GM21737 (cell line): ENCODE results near the gene F2.

Source experiments
- ATAC-seq: cut with Tn5 transposase; IDR thresholded peaks from one replicate; pipeline ENCODE4 v1.9.1; 2021; ENCODE audit warnings: mild to moderate bottlenecking, moderate library complexity; ENCODE audit not compliant: unreplicated experiment

The F2 gene

DNA sequence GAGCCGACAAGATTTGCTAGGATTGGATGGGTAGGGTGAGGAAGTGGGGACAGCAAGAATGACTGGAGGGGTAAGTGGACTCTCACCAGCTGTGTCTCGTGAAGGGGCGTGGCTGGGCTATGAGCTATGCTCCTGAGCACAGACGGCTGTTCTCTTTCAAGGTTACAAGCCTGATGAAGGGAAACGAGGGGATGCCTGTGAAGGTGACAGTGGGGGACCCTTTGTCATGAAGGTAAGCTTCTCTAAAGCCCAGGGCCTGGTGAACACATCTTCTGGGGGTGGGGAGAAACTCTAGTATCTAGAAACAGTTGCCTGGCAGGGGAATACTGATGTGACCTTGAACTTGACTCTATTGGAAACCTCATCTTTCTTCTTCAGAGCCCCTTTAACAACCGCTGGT, 19.9 kb downstream of the F2 start:
- ATAC-seq = no peak

DNA sequence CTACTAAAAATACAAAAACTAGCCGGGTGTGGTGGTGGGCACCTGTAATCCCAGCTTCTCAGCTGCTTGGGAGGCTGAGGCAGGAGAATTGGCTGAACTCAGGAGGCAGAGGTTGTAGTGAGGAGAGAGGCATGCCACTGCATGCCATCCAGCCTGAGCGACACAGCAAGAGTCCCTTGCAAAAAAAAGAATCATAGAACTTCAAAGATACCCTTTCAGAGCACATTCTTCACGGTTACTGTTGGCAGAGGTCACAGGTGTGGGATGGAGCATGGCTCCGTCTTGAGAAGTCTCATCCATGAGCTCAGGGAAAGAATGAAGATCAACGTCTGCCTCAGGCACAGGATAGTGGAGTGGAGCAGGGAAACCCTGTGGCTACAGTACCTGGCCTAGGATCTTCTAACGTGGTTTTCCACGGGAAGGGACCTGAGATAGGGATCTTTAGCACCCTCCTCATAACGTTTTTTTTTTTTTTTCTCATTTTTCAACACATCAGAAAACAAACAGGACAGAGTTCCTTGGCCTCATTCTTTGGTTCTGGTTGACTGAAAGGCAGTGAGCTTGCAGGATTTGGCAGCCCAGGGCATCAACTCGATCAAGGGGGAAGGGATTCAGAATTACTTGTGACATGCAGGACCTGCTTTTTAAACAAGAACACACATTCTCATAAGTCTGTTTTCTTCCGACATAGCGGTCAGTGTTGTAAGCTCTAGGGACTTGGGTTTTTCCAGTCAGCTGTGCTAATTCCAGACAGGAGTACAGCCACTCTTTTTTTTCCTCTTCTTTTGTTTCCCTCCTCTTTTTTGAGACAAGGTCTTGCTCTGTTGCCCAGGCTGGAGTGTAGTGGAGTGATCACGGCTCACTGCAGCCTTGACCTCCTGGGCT, 22.8 kb downstream of the F2 start:
- no peak for ATAC-seq

DNA sequence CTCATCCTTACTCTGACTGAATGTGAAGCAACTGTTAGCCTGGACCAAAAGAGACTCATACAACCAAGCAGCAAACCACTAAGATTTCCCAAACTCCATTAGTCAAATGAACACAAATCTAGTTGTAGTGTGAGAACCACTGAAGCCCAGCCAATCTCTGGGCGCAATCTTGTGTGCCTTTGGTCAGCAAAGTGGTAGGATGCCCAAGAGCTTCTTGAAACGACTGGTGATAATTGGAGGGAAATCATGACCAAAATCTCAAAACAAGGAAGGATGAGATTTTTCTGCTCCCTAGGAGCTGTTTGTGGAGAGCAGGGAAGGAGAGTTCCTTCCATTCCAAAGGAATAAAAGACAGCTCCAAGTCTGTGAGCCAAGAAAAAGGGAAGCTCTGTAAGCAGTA, 24.0 kb downstream of the F2 start:
- ATAC-seq = no peak

DNA sequence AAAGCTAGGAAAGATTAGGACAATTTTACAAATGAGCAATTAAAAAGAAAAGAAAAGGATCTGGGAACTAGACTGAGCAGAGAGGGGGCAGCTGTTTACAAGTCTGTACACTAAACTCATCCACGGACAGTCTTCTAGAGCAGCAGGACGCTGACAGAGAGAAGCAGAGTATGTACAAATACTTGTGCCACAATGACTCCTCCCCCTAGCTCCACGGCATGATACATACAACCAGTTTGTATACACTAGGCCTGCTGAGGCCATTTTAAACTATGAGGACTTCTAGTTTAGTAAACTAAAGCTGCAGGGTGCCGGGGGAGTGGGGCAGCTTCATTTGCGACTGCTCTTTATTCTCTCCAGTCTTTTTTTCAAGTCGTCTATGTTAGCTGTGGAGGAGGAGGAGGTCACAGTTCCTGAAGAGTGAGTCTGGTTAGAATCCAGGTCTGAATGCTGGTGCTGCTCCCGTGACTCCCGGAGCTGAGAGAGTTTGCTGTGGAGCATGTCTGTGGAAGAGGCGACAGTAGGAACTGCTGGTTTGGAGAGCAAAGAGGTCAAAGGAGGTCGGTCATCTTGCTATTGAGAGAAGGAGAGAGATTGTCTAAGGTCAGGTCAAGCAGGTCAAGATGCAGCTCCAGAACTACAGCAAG, 24.8 kb downstream of the F2 start:
- ATAC-seq = no peak

DNA sequence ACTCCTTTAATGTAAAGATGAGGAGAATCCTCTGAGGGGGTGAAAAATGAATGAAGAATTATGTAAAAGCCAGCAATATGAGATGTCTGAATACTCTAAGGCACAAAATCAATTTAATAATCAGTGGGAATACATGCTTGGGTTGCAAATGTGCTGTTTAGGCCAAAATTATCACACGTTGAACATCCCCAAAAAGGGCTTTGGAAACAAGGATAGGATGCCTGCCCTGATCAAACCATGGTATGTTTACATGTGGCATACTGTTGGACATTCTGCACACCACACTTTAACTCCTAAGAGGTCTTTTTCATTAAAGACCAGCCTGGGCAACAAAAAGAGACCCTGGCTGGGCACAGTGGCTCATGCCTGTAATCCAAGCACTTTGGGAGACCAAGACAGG, 26.3 kb downstream of the F2 start:
- ATAC-seq = no peak

DNA sequence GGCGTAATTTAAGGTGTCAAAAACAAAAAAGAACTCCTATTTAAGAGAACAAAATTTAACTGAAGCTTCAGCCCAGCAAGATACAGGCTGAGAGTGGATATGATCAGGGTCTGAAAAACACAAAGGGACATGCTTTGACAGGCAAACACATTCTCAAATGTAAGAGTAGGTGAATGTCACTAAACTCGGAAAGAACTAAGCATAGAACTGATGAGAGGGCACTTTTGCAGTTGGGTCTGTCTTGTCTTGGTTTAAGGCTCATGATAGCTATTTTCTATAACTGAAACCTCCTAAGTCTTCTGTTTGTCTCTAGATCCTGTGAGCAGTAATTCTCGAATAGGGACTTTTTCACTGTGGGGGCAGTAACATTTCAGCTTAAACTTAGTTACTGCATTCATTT, 27.0 kb downstream of the F2 start:
- no peak for ATAC-seq

DNA sequence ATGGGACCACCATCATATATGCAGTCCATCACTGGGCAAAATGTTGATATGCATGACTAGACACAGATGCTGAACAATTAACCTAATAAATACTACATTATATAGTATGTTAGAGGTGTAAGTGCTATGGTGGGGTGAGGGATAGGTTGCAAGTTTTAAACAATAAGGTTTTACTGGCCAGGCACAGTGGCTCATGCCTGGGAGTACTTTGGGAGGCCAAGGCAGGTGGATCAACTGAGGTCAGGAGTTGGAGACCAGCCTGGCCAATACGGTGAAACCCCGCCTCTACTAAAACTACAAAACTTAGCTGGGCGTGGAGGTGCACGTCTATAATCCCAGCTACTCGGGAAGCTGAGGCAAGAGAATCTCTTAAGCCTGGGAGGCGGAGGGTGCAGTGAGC, 28.1 kb downstream of the F2 start:
- ATAC-seq = no peak

DNA sequence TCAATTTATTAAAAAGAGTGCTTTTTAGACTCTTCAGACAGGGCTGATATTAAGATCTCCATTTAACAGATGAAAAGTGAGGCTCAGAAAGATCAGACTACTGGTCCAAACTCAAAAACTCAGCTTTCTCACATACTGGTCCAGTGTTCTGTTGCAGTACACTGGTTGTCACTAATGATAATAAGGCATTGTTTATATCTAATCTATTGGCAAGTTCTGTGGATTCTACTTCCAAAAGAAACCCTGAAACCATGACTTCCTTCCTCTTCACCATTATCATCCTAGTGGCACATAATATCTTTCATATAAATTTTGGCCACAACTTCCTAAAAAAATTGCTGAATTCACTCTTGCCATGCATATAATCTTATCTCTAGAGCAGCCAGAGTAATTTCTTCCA, 36.9 kb downstream of the F2 start:
- no peak for ATAC-seq

DNA sequence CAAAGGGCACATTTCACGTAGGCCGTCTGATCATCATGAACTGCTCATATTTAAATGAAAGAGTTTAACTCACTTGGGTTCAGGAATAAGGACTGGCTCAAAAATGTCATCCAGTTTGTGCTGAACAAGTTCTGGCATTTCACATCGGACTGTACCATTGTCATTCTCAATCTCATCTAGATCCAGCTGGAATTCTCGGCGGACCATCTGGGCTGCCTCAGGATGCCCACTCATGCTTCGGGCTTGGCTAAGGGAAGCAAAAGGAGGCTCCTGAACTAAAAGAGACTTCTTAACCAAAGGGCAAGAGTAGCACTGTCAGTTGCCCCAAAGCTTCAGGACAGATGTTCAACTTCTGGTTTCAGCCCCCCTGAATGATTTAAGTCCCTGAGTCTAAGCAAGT, 40.2 kb downstream of the F2 start:
- ATAC-seq = no peak

DNA sequence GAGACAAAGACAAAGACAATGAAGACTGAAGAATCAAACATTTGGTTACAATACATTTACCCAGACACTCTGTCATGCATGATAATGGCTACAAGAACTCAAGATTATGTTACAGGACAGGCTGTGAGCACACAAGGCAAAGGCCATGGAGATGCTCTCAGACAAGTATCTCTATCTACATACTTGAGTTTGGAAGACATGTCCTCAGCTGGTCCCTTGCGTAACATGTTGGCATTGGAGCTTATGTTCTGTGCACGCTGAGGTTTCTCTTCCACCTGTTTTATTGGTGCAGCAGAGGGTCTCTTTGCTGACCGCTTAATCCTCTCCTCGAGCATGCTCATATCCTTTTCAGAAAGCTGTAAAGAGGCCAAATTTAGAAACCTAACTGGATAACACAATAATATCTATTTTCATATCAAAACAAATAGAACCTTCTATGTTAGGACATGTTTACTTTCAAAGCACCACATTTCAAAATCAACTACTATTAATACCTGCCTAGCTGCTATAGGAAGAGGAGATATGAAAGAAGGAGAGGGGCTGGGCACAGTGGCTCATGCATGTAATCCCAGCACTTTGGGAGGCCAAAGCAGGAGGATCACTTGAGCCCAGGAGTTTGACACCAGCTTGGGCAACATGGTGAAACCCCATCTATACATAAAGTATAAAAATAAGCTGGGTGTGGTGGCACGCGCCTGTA, 41.6 kb downstream of the F2 start:
- ATAC-seq = no peak

DNA sequence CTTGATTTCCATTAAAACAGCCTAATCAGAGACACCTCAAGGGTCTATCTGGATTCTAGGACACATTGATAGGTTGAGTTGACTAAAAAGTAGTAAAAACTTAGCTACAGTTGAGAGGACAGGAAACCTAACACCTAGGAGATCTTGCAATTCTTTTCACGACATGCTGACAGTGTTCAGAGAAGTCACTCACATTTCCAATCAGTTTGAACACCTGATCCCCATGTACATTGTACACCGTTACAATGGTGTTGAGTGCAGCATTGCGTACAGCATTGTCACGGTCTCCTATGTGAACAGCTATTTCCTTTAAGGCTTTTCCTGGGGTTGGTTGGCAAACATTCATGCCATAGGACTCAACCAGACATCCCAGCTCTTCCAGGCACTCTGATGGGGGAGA, 42.8 kb downstream of the F2 start:
- ATAC-seq = no peak

DNA sequence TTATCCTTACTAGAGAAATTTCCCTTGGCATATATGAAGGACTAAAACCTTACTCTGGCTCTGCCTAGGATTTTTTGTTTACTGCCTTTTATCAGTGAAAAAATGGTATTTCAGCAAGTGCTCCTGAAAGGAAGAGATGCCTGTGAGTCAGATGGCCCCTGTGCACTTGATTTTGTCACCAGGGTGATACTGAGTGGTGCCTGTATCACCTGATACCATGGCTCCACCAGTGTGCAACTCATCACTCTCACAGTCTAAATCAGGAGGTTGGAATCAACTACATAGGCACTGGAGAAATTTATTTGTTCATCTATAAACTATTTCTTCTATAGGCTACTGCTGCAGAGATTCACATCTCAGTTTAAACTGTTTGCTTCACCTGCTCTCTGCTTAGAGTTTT, 43.2 kb downstream of the F2 start:
- no peak for ATAC-seq

DNA sequence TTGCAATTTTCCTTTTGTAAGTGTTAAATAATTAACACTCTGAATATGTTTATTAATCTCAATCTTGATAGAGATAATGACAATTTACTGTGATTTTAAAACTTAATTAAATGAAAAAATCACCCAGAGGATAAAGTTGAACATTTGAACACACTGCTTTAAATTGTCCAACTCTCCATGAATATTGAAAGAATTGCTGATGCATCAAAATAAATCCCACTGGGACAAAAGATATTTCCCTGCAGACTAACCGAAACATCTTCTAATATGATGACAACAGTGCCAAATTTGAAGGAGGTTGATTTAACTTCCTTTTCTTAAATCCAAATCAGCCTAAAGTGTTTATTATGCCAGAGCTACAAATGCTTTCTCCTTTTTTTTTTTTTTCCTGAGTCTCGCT, 47.6 kb downstream of the F2 start:
- ATAC-seq = no peak

DNA sequence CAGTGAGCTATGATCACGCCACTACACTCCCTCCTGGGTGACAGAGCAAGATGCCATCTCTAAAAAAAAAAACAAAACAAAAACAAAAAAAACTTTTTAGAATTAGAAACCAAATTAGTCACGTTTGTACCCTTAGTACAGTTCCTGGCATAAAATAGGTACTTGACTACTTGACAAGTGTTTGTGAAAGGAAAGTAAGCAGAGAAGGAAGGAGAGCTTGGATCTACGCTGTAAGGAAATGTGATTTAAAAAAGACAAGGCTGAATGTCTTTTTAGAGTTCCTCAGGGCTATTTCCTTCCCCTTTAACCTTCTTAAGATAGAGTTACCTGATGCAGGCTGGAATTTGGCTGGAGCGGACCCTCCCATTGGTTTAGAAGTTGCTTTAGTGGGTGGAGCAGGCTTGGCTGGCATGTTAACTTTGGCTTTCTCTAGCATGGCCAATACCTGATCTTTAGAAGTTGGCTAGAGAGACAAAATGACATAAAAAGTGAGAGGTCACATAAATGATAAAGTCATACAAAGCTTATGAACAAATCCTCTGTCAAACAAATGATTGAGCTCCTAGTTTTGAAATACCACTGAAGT, 50.7 kb downstream of the F2 start:
- no peak for ATAC-seq

DNA sequence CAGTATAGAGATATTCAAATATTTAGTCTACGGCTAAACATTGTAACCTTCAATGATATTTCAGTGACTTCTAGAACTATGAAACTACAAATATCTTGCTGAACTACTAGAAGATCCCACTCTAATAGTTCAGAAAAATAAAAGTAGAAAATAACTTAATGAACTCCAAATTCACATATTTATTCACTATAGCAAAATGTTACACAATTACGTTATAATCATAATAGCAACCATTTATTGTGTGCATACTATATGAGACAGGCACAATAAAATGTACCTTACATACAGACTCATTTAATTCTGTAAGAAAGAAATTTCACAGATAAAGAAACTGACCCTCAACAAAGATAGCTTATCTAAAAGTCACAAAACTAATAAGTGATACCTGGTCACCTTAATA, 57.9 kb downstream of the F2 start:
- ATAC-seq = no peak

DNA sequence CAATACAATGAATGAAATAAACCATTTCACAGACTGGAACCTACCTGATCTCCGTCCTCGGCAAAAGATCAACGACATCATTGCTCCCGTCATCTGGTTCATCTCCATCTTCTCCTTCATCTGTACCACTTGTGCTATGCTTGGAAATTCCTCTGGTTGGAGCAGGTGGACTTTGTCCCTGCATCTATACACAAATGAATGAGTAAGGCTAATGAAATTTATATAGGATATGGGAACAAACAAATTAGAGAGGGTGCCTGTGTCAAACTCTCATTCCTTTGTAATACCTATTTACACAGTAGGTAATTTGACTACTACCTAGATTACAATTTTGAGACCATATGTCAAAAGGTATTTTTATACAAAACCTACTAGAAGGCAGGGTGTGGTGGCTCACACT, 59.4 kb downstream of the F2 start:
- no peak for ATAC-seq
